Activated T-cell treated with anti-CD3 and anti-CD28 coated beads, Interleukin-2, amount 50 U/mL, for 48 hours (primary cell): Measurements from ENCODE around the gene UBA1.

Experiments
- DNase-seq, 2 experiments: peaks; one replicate each; pipeline ENCODE4 v3.0.0-alpha.2; 2020

UBA1 gene

DNA sequence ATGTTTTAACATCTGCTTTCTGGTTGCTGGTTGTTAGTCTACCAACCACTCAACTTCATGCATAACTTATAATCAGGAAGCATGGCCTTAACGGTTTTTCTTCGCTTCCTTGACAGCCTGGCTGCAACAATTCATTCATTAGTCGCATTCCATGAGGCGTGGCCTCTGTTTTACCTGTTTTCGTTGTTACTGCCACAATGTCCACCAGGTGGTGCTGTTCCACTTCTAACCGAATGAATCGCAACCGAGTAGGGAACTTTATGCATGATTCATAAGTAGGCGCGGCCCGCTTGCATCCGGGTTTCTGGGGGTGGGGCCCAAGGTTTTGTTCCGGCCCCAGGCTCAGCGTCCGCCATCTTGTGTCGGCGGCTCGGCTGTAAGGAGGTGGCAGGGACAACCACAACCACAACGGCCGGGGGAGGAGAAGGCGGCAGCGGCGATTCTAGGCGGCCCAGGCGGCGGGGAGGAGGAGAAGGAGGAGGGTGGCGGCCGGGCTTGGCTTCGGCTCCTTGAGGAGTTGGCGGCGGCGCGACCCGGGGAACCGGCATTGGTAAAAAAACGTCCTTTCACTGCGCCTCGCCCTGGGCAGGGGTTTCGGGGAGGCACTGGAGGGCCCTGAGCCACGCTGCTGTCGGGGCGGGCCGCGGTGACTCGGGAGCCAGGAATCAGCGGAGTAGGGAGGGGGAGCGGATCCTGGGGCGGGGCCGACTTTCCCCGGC lies at the start of gene UBA1:
UBA1 (plus strand) TSS at position 355 of the 719 bp plus-strand sequence. CDS start 4,974 bp downstream, outside the sequence.
- peak; percentile 97 to 99 for DNase-seq

DNA sequence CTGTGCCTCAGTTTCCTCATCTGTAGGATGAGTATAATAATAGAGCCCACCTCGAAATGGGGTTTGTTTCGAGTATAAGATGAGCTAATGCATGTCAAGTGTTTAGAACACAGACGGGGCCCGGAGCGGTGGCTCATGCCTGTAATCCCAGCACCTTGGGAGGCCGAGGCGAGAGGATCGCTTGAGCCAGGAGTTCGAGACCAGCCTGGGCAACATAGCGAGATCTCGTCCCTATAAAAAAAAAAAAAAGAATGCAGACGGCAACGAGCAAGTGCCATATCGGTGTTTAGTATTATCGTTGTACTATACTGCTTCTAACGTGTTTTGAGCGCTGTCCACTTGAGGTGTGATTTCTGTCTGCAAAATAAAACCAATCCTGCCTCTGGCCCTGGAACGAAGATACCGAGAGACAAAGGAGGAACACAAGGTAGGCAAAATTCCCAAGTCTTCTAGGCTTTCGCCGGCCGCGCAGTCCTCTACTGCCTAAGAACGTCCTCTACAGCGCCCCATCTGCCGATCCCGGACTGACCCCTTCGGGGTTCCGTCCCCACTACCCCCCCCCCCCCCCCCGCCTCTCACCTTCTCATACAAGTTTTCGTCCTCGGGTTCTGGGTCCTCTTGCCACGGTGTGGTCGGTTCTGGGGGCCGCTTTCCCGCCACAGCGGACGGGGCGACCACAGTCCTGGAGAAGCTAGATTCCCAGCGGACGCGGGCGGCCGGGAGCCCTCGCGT lies 49.6 kb upstream of the UBA1 start:
- no peak for DNase-seq

DNA sequence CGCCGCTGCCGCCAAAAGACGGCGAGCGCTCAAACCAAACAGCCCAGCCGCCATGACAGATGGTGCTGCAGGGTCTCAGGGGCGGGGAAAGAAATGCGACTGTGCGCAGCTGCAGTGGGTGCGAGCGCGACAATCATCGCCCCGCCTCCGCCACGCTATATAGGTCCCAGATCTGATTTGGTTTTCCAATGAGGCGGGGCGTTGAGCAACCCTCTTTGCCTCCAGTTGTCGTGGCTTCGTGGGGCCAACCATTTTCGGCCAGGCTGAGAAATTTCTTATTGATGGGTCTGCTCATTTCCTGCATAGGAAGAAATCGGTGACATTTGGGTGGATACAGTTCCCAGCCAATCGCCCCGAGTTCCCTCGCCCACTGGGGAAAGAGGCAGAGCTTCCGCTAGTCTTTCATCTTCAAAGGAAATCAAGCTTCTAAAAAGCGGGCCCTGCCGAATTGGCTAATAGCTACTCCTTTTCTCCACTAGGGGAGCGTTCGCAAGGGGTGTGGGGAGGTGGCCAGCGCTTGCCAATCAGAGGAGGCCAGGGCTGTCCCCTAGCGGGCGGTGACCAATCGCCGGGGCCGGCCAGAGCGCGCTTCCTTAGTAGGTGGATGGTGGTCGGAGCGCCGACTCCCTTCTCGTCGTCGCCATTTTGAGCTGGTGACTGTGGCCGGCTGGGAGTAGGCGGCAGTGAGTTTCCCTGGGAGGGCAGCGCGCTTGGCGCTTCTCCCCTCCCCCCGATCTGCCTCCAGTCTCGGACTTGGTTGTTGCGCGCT lies 48.8 kb upstream of the UBA1 start, which contains the start of the genes NDUFB11 and RBM10:
NDUFB11 (minus strand) TSS at position 77 of the 769 bp plus-strand sequence; CDS start at position 54, 23 bp downstream.
RBM10 (plus strand) TSS at position 596 of the 769 bp plus-strand sequence. CDS start 2,261 bp downstream, outside the sequence.
- DNase-seq = peak; percentile 89 to 92

DNA sequence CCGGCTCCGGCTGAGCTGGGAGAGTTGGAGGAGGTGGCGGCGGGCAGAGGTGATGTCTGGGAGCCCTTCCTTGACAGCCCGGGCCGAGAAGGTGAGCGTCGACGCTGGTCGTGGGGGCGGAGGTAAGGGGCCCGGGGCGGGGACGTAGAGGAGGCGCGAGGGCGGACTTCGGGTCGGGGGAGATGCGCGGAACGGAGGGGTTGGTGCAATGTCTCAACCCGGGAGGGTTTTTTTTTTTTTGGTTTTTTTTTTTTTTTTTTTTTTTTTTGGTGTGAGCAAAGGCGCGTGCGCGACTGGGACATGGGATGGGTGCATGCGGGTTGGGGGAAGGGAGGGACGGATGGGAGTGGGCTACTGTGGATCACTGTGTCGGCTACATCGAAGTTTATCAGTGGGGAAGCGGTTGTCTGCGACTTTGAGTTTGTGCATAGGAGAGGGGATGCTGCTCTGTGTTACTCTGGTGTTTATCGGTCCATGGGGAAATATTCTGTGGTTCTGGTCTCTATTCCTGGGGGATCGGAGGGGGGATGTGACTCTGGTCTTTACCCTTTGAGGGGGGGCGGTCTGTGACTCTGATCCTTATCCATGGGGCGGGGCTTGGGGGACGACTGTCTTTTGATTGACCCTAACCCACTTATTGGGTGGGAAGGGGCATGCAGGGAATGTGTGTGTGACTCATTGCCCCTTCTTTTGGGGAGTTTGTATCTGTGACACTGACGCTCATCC lies 48.1 kb upstream of the UBA1 start:
- DNase-seq = no peak

DNA sequence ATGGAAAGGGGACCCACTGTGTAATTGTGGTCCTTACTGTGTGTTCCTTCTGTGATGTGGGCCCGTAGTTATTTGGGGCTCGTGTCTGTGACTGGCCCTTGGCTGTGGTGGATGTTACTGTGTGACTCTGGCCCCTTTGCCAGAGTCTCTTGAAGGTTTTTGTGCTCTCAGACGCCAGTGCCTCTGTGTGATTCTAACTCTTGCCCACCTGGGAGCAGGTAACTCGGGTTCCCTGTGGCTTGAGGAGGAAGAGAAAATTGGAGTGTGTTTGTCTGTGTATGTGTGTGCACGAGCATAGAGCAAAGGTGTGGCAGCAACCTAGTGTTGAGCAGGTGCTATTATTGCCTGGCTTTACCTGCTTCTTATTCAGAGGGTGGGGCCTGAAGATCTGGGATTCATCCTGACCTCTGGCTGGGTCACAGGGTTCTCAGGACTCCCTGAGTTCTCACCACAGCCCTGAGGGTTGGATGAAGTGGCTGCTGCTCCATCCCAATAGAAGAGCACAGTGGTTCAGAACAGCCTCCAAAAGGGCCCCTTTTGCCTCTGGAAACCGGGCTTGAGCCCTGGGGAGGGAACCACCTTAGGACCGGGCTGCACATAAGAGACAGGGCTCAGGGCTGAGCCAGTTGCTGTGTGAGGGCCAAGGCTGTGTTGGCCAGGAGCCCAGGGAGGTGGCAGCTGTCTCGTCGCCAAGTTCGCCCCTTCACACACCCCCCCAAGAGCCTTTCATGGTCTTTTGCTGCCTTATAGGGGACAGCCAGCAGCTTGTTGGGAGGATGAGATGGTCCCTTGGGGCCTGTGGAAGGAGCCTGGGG lies 47.3 kb upstream of the UBA1 start:
- no peak for DNase-seq

DNA sequence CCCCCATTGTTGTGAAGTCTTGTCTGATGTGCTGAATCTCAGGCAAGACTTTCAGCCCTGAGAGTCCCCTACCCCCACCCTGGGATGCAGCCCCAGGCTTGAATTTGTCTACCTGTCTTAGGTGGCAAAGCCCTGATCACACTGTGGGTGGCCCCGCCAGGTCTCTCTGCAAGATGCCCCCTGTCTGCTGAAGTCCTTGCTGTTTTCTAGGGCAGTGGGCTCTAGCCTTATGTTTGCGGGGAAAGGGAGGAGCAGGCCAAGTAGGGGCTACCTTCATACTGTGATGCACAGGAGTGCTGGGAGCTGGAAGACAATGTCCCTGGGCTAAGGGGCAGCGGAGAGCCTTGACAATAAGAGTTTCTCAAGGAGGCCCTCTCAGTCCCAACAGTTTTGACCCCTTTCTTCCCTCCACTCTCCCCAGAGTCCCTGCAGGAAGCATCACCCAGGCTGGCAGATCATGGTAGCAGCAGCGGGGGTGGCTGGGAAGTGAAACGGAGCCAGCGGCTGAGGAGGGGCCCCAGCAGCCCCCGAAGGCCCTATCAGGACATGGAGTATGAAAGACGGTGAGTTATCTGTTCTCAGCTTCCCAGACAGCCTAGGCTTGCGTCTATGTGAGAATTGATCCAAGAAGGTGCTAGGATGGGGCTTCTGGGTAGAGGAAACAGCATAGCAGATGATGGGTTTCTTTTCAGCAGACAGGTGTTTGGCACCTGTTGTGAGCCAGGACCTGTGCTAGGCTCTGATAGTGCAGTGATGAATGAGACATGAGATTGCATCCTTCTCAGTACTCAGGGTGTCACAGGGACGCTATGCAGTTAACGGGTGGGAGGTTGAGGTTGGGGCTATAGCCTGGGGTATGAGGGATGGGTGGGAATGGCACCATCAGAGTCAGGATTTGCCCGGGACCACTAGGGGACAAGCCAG lies 46.4 kb upstream of the UBA1 start:
- no peak for DNase-seq

DNA sequence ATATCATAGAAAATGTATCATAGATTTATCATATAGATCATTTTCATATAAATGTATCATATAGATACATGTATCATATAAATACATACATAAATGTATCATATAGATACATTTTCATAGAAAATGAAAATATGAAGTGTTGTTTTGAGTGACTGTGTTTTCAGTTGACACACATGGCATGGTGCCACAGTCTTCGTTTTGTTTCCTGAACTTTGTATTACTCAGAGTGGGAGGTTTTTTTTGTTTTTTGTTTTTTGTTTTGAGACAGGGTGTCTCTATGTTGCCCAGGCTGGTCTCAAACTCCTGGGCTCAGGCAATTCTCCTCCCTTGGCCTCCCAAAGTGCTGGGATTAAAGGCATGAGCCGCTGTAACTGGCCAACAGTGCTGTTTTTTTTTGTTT lies 44.7 kb upstream of the UBA1 start:
- DNase-seq = no peak

DNA sequence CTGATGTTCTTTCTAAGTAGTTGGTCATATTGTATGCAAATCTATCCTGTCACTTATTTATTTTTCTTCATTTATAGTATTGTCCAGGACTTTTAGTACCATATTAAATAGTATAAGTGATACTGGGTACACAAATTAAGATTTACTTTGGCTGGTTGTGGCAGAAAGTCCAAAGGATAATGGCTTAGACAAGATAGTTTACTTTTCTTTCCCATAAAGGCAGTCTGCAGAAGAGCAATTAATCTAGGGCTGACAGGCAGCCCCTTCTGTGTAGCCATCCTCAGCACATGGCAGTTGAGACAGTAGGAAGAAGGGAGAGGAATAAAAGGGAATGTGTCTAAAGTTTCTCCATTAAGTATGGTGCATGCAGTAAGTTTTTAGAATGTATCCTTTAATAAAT lies 42.2 kb upstream of the UBA1 start:
- no peak for DNase-seq

DNA sequence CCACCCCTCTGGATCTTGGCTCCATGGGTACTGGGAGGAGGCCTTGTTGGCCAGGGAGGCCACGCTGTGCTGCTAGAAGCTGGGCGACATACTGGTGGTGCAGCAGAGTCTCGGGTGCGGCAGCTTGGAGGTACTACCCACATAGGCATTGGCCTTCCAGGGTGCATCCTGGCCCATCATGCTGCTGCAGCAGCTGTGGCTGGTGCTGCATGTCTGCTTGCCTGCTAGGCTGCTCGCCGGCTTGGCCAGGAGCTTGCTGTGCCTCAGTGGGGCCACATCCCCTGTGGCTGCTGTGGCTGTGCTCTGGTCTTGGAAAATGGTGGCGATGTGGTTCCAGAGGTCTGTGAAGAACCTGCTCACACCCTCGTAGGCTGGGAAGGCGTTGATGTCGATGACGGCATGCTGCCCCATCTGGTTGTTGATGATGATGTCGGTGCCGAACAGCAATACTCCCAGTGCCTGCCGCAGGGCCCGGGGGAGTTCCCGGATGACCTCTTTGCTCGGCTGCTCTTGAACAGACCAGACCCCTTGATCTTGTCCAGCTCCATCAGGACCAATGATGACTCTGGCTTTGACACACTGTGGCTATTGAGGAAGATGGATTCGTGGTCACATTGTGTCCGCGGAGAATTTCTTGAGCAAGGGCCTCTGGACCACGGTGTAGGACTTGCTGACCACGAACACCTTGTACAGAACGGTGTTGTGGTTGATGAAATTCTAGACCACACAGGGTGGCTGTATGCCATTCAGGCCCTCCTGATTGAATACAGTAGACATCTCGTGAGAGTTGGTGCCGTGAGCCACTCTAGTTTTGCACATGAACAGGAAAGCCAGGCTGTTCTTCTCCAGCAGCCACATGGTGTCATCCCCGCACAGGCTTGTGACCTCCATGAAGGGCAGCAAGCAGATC lies 36.8 kb upstream of the UBA1 start:
- no peak for DNase-seq

DNA sequence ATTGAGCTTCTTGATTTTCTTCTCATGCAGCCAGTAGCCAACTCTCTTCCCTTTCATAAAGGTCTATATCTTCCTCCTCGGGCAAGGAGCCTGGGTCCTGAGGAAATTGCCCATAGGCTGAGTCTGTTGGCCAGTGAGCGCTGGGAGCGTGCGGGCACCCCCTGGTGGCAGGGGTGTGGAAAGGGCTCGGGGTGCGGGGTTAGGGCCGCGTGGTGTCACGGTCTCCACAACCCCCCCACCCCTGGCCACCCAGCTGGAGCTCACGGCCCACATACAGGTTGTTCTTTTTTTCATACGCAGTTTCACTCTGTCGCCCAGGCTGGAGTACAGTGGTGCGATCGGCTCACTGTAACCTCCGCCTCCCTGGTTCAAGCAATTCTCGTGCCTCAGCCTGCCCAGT lies 35.5 kb upstream of the UBA1 start:
- DNase-seq = no peak

DNA sequence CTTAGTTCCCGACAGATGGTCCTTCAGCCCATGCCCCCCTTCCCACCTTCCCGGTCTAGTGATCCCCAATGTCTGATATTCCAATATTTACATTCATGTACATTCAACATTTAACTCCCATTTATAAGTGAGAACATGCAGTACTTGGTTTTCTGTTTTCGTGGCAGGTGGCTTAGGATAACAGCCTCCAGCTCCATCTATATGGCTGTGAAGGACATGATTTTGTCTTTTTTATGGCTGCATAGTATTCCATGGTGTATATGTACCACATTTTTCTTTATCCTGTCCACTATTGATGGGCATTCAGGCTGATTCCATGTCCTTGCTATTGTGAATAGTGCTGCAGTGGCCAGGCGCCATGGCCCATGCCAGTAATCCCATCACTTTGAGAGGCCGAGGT lies 34.8 kb upstream of the UBA1 start:
- no peak for DNase-seq

DNA sequence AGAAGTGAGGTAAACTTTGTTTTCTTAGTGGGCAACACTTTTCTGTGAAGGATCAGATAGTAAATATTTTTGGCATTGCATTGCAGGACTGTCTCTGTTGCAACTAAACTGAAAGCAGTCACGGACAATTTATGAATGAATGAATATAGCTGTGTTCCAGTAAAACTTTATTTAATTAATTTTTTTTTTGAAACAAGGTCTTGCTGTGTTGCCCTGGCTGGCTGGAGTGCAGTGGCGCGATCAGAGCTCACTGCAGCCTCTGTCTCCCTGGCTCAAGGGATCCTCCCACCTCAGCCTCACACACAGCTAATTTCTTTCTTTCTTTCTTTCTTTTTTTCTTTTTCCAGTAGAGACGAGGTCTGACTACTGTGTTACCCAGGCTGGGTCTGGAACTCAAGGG lies 32.8 kb upstream of the UBA1 start:
- no peak for DNase-seq

DNA sequence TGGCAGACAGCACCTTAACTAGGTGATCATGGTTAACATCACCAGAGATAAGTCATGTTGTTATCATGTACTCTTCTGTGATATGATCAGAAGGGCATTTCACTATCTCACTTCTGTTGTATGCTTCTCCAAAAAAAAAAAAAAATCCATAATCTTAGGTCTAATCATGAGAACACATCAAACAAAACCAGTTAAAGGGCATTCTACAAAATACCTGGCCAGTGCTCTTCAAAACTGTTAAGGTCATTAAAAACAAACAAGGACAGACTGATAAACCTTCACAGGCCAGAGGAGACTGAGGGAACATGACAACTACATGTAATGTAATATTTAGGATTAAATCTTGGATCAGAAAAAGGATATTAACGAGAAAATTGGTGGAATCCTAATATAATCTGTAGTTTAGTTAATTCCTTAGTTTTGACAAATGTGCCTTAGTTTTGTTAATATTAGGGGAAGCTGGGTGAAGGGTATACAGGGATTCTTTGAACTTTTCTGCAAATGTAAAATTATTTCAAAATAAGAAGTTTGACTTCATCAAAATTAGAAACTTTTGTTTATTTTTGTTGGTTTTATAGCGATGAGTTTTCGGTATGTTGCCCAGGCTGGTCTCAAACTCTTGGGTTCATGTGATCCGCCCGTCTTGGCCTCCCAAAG lies 30.6 kb upstream of the UBA1 start:
- DNase-seq = no peak

DNA sequence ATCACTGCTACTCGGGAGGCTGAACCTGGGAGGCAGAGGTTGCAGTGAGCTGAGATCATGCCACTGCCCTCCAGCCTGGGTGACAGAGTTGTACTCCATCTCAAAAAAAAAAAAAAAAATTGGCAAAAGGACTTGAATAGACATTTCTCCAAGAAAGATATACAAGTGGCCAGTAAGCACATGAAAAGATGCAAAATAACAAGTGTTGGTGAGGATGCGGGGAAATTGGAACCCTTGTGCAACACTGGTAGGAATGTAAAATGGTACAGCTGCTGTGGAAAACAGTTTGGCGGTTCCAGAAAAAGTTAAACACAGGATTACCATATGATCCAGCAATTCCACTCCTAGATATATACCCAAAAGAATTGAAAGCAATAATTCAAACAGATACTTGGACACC lies 29.2 kb upstream of the UBA1 start:
- no peak for DNase-seq

DNA sequence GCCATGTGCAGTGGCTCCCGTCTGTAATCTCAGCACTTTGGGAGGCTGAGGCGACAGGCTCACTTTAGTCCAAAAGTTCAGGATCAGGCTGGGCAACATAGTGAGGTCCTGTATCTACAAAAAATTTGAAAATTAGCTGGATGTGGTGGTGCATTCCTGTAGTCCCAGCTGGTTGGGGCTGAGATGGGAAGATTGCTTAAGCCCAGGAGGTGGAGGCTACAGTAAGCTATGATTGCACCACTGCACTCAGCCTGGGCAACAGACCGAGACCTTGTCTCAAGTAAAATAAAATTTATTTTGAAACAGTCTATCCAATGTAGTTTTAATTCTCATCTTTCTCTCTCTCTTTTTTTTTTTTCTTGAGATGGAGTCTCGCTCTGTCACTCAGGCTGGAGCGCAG lies 27.5 kb upstream of the UBA1 start:
- no peak for DNase-seq

DNA sequence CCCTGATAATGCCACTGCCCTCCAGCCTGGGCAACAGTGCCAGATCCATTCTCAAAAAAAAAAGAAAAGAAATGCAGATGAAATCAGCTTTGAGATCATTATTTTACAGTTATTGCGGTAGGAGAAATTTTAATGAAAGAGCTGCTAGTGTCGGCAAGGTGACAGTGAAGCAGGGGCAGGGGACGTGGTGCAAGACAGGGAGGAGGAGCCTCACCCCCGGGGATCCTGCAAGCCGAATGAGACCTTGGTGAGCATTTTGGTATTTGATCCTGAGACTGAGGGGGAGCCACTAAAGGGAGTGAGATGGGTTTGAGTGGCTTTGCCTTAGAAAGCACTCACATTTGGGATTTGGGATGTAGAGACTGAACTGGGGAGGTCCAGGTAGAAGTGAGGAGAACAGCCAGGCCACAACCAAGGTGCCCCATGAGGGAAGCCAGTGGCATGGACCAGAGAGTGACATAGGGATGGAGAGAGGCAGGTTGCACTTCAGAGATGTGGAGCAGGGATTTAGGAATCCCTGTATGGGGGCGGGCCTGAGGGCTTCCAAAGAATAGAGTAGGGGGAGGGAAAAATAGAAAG lies 25.0 kb upstream of the UBA1 start:
- DNase-seq = no peak

DNA sequence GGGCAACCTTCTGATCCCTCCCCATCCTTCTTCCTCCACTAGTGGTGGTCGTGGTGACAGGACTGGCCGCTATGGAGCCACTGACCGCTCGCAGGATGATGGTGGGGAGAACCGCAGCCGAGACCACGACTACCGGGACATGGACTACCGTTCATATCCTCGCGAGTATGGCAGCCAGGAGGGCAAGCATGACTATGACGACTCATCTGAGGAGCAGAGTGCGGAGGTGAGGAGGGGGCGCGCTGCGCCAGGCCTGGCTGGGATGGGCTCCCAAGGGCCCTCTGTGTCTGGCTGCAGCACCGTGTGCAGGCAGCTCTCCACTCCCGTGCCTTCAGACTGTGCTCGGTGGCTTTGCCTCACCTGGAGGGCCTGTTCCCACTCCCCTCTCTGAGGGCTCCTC lies 24.4 kb upstream of the UBA1 start:
- no peak for DNase-seq

DNA sequence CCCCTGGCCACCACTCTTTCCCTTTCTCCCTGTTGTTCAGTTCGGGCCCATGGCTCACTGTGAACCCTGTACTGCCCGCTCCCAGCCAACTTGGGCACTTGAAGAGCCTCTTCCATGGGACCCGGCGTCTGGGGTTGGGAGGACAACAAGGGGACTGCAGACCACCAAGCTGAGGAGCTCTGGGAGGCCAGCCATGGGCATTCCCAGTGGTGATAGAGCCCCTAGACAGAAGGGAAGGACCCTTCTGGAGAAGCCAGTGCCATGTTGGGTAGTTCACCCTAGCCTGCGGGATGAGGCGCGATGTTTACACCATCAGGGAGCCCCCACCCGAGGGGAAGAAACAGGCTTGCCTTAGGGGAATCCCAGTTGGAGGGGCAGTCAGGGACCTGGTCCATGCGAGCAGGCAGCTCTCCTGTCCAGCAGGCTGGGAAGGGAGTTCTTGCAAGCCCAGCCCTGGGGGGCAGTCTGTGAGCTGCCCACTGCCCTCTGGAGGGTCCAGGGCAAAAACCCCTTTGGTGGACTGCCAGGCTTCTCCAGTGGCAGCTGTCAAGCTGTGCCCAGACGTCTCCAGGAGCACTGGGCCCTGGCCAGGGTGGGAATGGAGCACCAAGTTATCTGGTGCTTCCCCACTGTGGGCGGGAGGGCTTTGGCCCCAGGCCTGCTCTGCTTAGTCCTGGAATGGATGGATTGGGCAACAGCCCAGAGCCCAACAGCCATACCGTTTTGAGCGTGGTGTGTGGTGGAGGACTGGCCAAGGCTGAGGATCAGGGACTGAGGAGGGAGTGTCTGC lies 23.7 kb upstream of the UBA1 start:
- no peak for DNase-seq
